H1 (cell line): Measurements from ENCODE around the gene NAV2. TPM values are rescaled to one million over a fixed set of nuclear protein-coding genes. Genes with fewer than 3 reads are reported as not detected.

Experiments
- HDAC2 ChIP-seq, 2 experiments: fragments of 300-600 bp in 1 of 2; sonication (generic) in 1 of 2; IDR thresholded peaks; 2 replicates each; pipeline ENCODE4 v1.6.1; 2011 to 2012; ENCODE audit warnings: low read depth in 2 of 2, low read length in 2 of 2, mild to moderate bottlenecking in 2 of 2, moderate library complexity in 2 of 2, borderline replicate concordance in 1 of 2, inconsistent platforms in 1 of 2
- polyA plus RNA-seq, 7 experiments: library from polyadenylated mRNA; depleted of rRNA in 3 of 7; stranded (reverse) in 5 of 7; unstranded in 2 of 7; fragments of >200 nt in 5 of 7; fragments of 200-250 nt in 2 of 7; gene quantifications; 1 replicate in 5 of 7; 2 replicates in 1 of 7; 4 replicates in 1 of 7; pipeline versions ENCODE4 v1.2.1 to v1.2.3, GENCODE V29; 2011 to 2013; ENCODE audit warnings: missing spikeins in 2 of 7, mixed read lengths in 2 of 7
- total RNA-seq: library from RNA; stranded (reverse); fragmentation: NEBNext Ultra II Directional; extraction: Animal tissue kit (Norgen Biotek cat#: 25700); gene quantifications from 2 replicates; pipeline ENCODE4 v1.2.1, GENCODE V29; 2021
- TF ChIP-seq, protein P1 (sequence below): IDR thresholded peaks from 2 replicates; pipeline ENCODE4 v1.6.1; 2012; ENCODE audit warnings: inconsistent platforms

The NAV2 gene
- total and polyA plus RNA-seq, 2 of the 8 experiments (the other 6 are each of a cell fraction or from before 2014, with no cell fraction given): 35.6 to 73.6 TPM

DNA sequence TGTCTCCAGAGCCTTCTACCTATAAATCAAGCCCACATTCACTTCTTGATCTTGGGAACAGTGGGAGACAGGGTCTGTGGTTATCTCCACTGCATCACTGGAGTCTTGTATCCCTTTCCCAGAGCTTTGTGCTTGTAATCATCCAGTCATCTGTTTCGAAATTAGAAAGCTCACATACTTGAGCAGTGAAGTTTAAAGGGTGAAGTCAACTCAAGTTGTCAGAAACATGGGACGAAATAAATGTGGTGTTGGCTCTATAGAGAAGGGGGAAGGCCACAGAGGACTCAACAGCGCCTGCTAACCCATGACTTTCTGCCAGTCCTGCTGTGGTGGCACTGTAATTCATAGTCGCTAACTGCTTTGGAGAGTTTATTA lies 250.2 kb downstream of the NAV2 start (continued):
- no peak for TF ChIP-seq HDAC2 (IDR thresholded peaks at IDR 0.05; ENCODE audit: borderline replicate concordance in 1 of 2, low read depth in 2 of 2, low read length in 2 of 2)
- TF ChIP-seq, protein P1, sequence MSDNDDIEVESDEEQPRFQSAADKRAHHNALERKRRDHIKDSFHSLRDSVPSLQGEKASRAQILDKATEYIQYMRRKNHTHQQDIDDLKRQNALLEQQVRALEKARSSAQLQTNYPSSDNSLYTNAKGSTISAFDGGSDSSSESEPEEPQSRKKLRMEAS: no peak
